DOHH2 (cell line): Measurements from ENCODE around the gene BCL3.

Experiments
- H3F3A ChIP-seq: fragments of 200-600 bp; sonication (generic), shearing (Covaris generic); 2 replicates; pipeline ENCODE4 v1.6.0; 2016; ENCODE audit warnings: antibody characterized with exemption, mild to moderate bottlenecking; ENCODE audit not compliant: control insufficient read depth, insufficient read depth
- H3K27ac ChIP-seq: fragments of 200-600 bp; sonication (generic); 2 replicates; pipeline ENCODE4 v1.5.1; 2014; ENCODE audit warnings: low read depth, mild to moderate bottlenecking, low read length, moderate library complexity
- H3K27me3 ChIP-seq: fragments of 200-600 bp; sonication (generic); 2 replicates; pipeline ENCODE4 v1.6.1; 2014; ENCODE audit warnings: mild to moderate bottlenecking, low read length, mixed read lengths; ENCODE audit not compliant: control insufficient read depth
- H3K36me3 ChIP-seq: fragments of 200-600 bp; sonication (generic); 2 replicates; pipeline ENCODE4 v1.6.1; 2014; ENCODE audit warnings: mild to moderate bottlenecking, low read length, moderate library complexity, mixed read lengths; ENCODE audit not compliant: control insufficient read depth
- H3K4me1 ChIP-seq: fragments of 200-600 bp; sonication (generic); 2 replicates; pipeline ENCODE4 v1.6.1; 2014; ENCODE audit warnings: mild to moderate bottlenecking, low read length, mixed read lengths; ENCODE audit not compliant: control insufficient read depth
- H3K4me2 ChIP-seq: fragments of 200-600 bp; sonication (generic); 2 replicates; pipeline ENCODE4 v1.6.0; 2014; ENCODE audit warnings: mild to moderate bottlenecking, low read length, moderate library complexity
- H3K4me3 ChIP-seq: fragments of 200-600 bp; sonication (generic); 2 replicates; pipeline ENCODE4 v1.5.1; 2014; ENCODE audit warnings: mild to moderate bottlenecking, low read length, mixed read lengths
- H3K79me2 ChIP-seq: fragments of 200-600 bp; sonication (generic); 2 replicates; pipeline ENCODE4 v1.6.1; 2014; ENCODE audit warnings: mild to moderate bottlenecking, low read length, mixed read lengths; ENCODE audit not compliant: control insufficient read depth
- H3K9me2 ChIP-seq: fragments of 200-600 bp; sonication (generic); replicated peaks from 2 replicates; pipeline ENCODE4 v1.6.1; 2014; ENCODE audit warnings: mild to moderate bottlenecking, low read length, mixed read lengths; ENCODE audit not compliant: control insufficient read depth
- H3K9me3 ChIP-seq: fragments of 200-600 bp; sonication (generic); 2 replicates; pipeline ENCODE4 v1.6.1; 2014; ENCODE audit warnings: antibody characterized with exemption, low read length, mixed read lengths; ENCODE audit not compliant: control insufficient read depth, insufficient read depth
- H4K20me1 ChIP-seq: fragments of 200-600 bp; sonication (generic); 2 replicates; pipeline ENCODE4 v1.6.0; 2014; ENCODE audit warnings: low read depth, mild to moderate bottlenecking, antibody characterized with exemption, low read length, moderate library complexity; ENCODE audit not compliant: control insufficient read depth, insufficient read depth
- EZH2phosphoT487 ChIP-seq: fragments of 200-600 bp; sonication (generic); IDR thresholded peaks from 2 replicates; pipeline ENCODE4 v1.6.1; 2017; ENCODE audit warnings: borderline replicate concordance, mild to moderate bottlenecking, antibody characterized with exemption, low read length, moderate library complexity, mixed read lengths
- TF ChIP-seq, protein P1 (sequence below): fragments of 200-600 bp; sonication (generic); IDR thresholded peaks from one replicate; pipeline ENCODE4 v1.5.1; 2014; ENCODE audit warnings: antibody characterized with exemption, mild to moderate bottlenecking, low read depth, low read length; ENCODE audit not compliant: poor library complexity, severe bottlenecking

BCL3 gene

GRCh38 chr19:44702551-44703176 lies 45.8 kb upstream of the BCL3 start:
- H4K20me1 ChIP-seq = no peaks in the 10 kb centered on the region
- no peak overlapping the region for H3K4me3 ChIP-seq
- H3K36me3 ChIP-seq = no peaks in the 10 kb centered on the region
- no peaks in the 10 kb centered on the region for H3K79me2 ChIP-seq
- H3K9me2 ChIP-seq = no peaks in the 10 kb centered on the region
- no peak for TF ChIP-seq EZH2phosphoT487
- TF ChIP-seq, protein P1, sequence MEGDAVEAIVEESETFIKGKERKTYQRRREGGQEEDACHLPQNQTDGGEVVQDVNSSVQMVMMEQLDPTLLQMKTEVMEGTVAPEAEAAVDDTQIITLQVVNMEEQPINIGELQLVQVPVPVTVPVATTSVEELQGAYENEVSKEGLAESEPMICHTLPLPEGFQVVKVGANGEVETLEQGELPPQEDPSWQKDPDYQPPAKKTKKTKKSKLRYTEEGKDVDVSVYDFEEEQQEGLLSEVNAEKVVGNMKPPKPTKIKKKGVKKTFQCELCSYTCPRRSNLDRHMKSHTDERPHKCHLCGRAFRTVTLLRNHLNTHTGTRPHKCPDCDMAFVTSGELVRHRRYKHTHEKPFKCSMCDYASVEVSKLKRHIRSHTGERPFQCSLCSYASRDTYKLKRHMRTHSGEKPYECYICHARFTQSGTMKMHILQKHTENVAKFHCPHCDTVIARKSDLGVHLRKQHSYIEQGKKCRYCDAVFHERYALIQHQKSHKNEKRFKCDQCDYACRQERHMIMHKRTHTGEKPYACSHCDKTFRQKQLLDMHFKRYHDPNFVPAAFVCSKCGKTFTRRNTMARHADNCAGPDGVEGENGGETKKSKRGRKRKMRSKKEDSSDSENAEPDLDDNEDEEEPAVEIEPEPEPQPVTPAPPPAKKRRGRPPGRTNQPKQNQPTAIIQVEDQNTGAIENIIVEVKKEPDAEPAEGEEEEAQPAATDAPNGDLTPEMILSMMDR = no peak
- H3K27me3 ChIP-seq = peaks cover under 1% of the 10 kb centered on the region; the same call in 1 of the 2 replicates
- no peak overlapping the region for H3K4me2 ChIP-seq
- H3K4me1 ChIP-seq = no peaks in the 10 kb centered on the region
- no peak overlapping the region for H3K27ac ChIP-seq
- H3F3A ChIP-seq = no peaks in the 10 kb centered on the region
- H3K9me3 ChIP-seq = no peaks in the 10 kb centered on the region

GRCh38 chr19:44703336-44704078 lies 45.0 kb upstream of the BCL3 start:
- Histone ChIP-seq H3K4me2 (no peak overlapping the region), H3K27me3 (no peaks in the 10 kb centered on the region), H3K9me3 (no peaks in the 10 kb centered on the region), H3K79me2 (no peaks in the 10 kb centered on the region), H3F3A (no peaks in the 10 kb centered on the region), H3K36me3 (no peaks in the 10 kb centered on the region), H3K27ac (no peak overlapping the region), H3K4me3 (no peak overlapping the region), H3K4me1 (no peaks in the 10 kb centered on the region), H4K20me1 (no peaks in the 10 kb centered on the region), H3K9me2 (no peaks in the 10 kb centered on the region)
- TF ChIP-seq EZH2phosphoT487 = no peak
- TF ChIP-seq, protein P1 = no peak

- Histone ChIP-seq H3K9me3 (no peaks in the 10 kb centered on the region), H3K27ac (no peak overlapping the region), H3K4me2 (no peak overlapping the region), H3K79me2 (no peaks in the 10 kb centered on the region), H3K4me3 (no peak overlapping the region), H3K9me2 (no peaks in the 10 kb centered on the region), H3K36me3 (no peaks in the 10 kb centered on the region), H3K4me1 (no peaks in the 10 kb centered on the region), H3K27me3 (no peaks in the 10 kb centered on the region), H4K20me1 (no peaks in the 10 kb centered on the region), H3F3A (no peaks in the 10 kb centered on the region)
- no peak for TF ChIP-seq EZH2phosphoT487
- TF ChIP-seq, protein P1 = no peak
These were observed 43.5 kb upstream of the BCL3 start for GRCh38 chr19:44704982-44705381.
